Measurements from ENCODE around the gene C11orf21.

The C11orf21 gene

DNA sequence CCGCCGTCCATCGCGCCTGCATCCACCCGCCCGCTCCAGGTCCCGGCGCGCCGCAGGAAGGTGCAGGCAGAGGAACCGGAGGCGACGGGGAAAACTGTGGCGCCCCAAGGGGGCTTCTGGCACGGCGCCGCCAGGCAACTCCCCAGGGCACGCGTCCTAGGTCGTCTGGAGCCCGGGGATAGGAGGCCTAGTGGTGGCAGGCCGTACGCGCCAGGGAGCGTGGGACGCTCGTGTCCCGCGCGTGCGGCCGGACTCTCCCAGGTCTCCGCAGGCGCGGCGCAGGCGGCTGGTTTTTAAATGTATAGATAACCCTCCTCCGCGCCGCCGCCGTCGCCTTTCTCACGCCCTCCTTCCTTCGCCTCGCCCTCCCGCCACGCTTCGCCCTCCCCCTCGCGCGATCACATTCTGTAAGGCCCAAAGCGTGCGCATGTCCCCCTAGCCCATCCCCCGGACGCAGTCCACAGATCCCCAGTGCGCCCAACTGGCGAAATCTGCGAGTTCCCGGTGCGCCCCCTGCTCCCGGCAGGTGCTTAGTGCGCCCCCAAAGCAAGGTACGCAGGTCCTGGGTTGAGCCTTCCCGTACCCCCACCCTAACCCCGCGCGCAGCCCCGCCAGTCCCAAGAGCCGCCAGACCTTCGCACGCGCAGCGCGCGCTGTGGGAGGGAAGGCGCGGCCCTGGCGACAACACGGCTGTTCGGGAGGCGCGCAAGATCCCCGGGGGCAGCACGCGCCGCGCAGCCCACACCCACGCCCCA, 31.2 kb downstream of the C11orf21 start, which contains the start of gene ASCL2:
Gene ASCL2 (minus strand): TSS at position 267 of the 755 bp plus-strand sequence. CDS start 256 bp downstream, at position 11.
- DNase-seq: no peak

DNA sequence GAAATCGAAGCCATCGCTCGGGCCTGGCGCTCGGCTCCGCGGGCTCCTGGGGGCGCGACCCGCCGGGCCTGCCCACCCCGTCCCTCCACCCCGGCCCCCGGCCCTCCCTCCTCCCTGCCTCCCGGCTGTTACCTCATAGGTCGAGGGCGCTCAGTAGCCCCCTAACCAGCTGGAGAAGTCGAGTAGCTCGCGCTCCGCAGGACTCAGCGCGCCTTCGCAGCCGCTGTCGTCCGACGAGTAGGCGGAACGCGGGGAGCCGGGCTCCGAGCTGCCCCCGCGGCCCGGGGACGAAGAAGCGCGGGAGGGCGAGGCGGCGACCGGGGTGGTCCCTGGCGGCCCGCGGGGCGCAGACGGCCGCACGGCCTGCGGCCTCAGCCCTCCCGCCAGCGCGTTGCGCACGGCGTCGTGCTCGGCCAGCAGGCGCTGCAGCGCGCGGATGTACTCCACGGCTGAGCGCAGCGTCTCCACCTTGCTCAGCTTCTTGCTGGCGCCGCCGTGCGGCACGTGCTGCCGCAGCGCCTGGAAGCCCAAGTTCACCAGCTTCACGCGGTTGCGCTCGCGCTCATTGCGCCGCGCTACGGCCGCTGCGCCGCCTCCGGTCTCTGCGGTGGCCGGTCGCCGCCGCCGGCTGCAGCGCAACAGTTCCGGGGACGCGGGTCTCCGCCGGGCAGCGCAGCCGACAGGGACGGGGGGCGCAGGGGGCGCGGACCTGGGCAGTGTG, 32.0 kb downstream of the C11orf21 start:
- DNase-seq: peak; percentile 42

DNA sequence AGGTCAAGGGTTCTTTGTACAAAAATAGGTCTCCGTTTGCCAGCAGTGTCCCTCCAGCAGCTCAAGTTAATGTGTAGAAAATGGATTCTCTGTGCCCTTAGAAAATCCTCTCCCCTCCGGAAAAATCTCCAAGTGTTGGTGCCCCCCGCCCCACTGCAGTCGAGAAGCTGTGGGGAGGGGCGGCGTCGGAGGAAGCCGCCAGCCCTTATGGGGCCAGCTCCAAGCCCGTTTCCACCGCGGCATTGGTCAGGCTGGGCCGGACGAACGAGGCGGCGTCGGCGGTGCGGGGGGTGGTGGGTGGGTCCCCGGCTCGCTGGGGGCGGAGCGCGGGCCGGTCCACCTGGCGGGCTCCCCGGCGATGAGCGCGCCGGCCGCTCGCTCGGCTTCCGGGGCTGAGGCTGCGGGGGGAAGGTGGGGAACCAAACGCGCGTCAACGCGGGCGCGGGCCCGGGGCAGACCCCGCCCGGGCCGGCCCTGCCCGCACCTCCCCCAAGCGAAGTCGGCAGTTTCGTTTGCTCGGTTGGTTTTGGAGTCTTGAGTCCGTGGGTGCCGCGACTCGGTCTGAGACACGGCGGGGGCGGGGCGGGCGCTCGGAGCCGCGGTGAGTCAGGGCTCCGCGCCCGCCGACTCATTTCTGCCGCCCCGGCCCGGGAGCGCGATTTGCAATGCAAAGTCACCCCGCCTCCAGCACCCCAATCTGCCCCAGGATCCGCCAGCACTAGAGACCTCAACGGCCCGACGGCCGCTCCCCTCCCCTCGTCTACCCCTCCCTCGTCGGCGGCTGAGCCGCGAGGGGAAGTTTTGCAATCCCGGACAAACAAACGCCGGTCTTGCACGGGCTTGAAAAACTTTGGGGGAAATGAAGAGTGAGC, 32.8 kb downstream of the C11orf21 start:
- DNase-seq: peak; percentile 52

- no peak for DNase-seq
Measured at GRCh38 chr11:2267851-2268728, 33.6 kb downstream of the C11orf21 start.

DNA sequence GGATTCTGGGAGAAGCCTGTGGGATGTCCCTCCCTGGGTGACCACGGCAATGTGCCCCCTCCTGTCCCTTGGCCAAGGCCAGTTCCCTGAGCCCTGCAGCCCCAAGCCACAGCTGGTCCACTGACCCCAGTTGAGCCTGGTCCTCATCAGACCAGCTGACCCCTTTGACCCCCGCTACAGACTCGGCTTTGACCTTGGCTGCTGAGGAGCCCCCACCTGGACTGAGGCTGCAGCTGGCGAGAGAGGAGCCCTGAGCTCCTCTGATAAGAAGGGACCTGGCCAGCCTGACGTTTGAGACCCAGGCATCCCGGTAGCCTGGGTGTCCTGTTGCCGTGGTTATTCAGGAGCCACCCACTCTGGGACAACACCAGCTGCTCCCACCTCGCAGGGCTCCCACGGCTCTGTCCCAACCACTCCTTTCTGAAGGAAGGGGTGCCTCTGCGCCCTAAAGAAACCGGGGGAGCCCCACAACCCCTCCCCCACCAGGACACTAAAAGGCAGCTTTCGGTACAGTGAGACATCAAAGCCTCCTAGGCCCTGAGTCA, 34.3 kb downstream of the C11orf21 start:
- DNase-seq: no peak

DNA sequence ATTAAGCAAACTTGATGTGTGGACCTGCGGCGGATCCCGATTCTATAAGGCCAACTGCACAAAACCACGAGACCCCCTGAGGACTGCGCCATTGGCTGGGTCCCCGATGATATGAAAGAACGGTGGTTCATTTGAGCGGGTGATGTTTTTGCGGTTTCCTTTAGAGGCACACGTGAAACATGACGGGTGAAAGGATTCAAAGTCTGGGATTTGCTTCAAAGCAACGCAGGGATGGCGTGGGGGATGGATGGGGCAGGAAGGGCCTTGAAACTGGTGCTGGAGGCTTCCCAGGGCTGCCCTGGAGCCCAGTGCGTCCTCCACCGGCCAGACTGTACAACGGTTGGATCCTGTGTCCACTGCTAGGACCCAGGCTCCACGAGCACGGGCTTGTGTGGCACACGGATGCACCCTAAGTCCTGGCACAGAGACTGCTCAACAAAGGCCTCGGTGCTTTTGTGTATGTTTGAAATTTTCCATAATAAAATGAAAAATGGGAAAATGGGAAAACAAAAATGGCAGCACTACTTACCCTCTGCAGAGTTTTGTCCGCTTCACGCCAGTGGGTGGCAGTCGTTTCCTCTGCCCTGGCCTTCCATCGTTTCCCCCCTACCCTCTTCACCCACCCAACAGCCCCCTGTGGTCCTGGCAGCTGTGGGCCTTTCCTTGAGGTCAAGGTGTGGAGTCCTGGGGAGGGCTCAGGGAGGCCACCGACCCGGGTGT, 35.0 kb downstream of the C11orf21 start:
- no peak for DNase-seq

DNA sequence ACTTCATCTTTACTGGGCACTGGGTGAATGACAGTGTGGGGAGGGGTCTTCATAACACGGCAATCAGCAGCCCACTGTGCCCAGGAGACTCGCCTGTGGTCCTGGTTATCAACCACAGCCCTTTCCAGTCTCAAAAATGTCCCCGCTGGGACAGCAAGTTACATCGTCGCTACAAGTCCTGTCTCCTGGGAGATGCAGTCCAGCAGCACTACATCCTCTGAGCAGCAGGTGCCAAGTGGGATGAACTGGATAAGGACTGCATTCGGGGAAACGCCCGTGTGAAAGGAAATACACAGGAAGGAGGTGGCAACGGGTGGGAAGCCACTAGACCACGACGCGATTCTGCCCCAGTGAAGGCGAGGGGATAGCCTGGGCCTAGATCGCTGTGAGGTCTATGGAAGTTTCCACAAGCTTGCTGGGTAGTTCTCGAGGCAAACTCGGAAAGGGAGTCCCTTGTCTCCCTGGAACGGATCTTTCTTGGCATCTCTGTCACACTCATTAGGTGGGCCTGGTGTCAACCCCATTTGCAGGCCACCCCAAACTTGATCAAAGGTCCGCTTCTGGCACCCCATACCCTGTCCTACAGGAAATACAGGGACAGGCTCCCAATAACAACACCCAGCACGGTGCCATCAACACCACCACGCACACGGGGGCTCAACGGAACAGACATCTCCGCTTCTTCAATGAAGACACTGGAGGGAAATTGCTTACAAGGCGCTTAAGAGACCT, 35.7 kb downstream of the C11orf21 start:
- no peak for DNase-seq

GRCh38 chr11:2265396-2265795, 36.3 kb downstream of the C11orf21 start:
- DNase-seq: no peak

DNA sequence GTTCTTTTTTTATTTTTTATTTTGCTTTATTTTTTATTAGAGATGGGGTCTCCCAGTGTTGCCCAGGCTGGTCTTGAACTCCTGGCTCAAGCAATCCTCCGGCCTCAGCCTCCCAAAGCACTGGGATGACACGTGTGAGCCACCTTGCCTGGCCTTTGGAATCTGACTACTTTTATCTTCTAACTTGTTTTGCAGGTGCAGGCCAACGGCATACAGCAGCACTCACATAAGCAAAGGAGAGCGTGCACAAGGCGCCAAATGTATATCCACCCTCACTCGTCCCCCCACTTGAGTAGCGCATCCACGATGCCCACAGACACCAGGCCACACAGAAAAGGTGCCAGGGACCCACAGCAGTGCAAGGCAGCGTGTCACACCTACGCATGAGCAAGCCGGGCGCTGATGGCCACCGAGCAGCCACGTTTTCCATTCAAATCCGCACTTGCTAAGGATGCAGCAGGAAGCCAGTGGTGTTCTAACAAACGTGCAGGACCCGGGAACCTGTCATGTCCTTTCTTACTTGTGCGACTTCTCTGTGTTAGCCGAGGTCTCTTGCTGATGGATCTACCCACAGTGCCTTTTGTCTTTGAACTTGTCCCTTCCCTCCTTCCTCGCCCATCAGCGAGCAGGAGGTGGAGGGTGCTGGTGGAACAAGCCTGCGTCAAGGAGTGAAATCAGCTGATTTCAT, 37.2 kb downstream of the C11orf21 start:
- DNase-seq: no peak

GRCh38 chr11:2263724-2264360, 37.9 kb downstream of the C11orf21 start:
- DNase-seq: no peak

DNA sequence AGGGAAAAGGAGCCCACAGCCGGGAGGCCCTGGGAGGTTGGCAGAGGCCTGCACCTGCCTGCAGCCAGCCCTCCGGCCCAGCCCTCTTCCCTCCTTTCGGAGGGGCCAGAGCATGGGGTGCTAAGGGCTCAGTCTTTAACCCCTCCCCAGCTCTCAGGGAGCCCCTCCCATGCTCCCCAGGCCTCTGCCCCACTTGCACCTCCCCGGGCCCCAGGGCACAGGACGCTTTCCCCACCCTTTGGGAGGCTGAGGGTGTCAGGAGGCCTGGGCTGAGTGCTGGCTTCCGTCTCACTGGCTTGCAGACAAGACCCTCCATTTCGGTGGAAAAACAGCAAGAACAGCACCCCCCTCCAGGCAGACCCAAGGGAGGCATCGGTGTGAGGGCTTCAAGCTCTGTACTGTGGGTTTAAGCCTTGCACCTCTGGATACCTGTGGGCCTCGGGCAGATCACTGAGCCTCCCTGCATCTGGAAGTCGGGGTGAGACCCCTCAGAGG, 38.6 kb downstream of the C11orf21 start:
- no peak for DNase-seq

GRCh38 chr11:2262301-2263070, 39.2 kb downstream of the C11orf21 start:
- no peak for DNase-seq

- no peak for DNase-seq
Measured at GRCh38 chr11:2261436-2262230, 40.1 kb downstream of the C11orf21 start.

- no peak for DNase-seq
Measured at GRCh38 chr11:2260491-2261364, 41.0 kb downstream of the C11orf21 start.

DNA sequence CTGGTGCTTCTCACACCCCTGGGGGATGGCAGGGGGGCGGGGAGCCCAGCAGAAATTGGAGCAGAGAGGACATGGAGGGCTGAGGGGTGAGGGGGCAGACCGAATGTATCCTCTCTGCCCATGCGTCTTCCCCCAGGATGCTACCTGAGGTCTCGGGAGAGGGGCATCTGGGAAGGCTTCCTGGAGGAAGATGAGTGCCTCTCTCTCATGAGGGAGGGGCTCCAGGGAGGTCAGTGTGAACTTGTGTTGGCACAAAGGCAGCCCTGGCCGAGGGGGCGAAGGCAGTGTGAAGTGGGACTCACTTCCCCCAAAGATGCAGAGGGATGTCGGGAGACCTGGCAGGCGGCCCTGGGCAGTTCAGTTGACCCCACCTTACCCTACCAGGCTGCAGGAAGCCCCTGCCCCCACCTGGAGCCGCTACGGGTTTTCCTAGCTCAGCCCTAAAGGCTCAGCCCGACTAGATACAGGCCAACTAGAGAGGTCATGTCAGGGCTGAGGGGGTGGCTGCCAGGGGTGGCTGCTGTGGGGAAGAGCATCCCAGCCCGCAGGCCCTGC, 41.7 kb downstream of the C11orf21 start:
- no peak for DNase-seq

DNA sequence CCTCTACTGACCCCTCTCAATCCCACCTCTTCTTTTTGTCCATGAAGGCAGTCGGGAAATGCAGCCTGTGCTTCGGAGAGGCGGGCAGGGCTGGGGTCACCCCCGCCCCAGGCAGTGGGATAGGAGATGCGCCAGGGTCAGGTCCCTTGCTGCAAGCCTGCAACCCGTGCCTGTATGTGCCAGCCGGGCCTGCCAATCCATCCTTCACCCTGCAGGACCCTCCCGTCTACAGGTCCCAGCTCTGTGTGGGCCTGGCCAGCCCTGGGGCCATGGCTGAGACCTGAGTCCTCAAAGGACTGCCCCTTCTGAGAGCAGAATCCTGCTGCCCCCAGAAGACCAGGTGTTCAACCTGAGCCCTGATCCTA, 42.3 kb downstream of the C11orf21 start:
- DNase-seq: no peak

Data from activated CD4-positive, alpha-beta T cell treated with anti-CD3 and anti-CD28 coated beads, Interleukin-2, amount 50 U/mL, for 1 hour (primary cell).